LNCaP clone FGC (cell line): ENCODE results near the gene GK.
A peak's percentile ranks its signal among the peaks of the same experiment; 100 is the strongest.

Source experiments
- DNase-seq: peaks from one replicate; pipeline ENCODE4 v3.0.0-alpha.2; 2011; ENCODE audit warnings: low read depth
- H3K4me3 ChIP-seq: 2 replicates; pipeline ENCODE4 v1.5.1; 2011; ENCODE audit warnings: mild to moderate bottlenecking, low read depth, low read length, control low read depth
- TF ChIP-seq, protein P1 (sequence below): IDR thresholded peaks from 2 replicates; pipeline ENCODE4 v1.5.1; 2012; ENCODE audit warnings: mild to moderate bottlenecking; ENCODE audit not compliant: control insufficient read depth, insufficient read depth; ENCODE audit errors: extremely low read depth

Gene GK

DNA sequence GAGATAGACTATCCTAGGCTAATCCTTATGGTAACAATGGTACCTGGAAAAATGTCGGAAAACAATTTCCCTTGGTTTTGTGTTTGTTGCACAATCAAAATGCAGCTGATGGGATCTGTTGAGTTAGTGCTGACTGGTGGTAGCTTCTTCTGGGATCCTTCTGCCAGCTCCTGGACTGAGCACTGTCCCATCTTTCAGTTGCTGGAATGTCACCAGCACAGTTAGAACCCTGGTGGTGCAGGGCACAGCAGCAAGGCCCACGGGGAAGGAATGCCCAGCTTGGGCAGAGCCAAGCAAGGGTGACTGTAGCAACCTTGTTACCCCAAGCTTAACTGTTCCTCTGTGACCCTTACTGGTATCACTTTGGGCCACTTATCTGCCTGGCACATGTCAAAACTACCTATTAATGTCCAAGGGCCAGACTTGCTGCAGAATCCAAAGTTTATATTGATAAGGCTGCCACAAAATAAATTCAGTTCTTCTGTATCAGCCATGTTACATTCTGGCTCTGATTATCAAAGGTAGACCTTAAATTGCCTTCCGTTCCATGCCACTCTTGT is 53.1 kb downstream of the GK start:
- TF ChIP-seq, protein P1, sequence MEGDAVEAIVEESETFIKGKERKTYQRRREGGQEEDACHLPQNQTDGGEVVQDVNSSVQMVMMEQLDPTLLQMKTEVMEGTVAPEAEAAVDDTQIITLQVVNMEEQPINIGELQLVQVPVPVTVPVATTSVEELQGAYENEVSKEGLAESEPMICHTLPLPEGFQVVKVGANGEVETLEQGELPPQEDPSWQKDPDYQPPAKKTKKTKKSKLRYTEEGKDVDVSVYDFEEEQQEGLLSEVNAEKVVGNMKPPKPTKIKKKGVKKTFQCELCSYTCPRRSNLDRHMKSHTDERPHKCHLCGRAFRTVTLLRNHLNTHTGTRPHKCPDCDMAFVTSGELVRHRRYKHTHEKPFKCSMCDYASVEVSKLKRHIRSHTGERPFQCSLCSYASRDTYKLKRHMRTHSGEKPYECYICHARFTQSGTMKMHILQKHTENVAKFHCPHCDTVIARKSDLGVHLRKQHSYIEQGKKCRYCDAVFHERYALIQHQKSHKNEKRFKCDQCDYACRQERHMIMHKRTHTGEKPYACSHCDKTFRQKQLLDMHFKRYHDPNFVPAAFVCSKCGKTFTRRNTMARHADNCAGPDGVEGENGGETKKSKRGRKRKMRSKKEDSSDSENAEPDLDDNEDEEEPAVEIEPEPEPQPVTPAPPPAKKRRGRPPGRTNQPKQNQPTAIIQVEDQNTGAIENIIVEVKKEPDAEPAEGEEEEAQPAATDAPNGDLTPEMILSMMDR = no peak
- no peak overlapping the region for H3K4me3 ChIP-seq
- DNase-seq = no peak

DNA sequence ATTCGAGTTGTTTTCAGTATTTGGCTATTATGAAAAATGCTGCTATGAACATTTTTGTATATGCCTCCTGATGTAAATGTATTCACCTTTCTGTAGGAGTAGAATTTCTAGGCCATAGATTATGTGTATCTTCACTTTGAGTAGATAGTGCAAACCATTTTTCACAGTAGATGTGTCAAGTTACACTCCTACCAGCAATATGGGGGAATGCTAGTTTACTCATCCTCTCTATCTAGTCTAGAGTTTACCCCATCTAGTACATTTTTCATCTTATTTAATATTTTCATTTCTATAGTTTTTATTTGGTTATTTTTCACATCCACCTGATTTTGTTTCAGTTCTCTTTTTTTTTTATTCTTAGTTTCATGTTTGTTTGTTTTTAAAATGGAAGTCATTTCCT is 59.0 kb downstream of the GK start:
- TF ChIP-seq, protein P1 = no peak
- DNase-seq = no peak
- H3K4me3 ChIP-seq = no peak overlapping the region

DNA sequence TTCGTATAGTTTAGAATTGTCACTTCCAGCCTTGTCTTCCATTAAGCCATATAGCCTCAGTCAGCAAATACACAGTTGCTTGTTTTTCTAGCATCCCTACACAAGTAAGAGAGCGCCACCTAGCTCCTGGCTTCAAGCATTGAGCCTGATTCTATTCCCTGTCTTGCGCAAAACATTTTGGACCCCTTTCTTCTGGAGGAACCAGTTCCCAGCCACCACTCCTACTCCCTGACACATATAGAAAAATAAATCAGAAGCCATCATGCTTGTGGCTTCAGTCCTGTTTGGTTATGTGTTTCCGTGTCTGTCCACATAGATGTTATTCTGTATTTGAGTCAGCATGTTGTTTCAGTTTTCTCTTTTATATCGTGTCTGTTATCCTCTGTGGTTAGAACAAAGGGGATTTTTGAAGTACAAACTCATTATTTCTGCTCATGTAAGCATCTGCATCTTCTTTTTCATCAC is 59.9 kb downstream of the GK start:
- peak; percentile 19 for DNase-seq
- no peak overlapping the region for H3K4me3 ChIP-seq
- TF ChIP-seq, protein P1 = peak; percentile 69

DNA sequence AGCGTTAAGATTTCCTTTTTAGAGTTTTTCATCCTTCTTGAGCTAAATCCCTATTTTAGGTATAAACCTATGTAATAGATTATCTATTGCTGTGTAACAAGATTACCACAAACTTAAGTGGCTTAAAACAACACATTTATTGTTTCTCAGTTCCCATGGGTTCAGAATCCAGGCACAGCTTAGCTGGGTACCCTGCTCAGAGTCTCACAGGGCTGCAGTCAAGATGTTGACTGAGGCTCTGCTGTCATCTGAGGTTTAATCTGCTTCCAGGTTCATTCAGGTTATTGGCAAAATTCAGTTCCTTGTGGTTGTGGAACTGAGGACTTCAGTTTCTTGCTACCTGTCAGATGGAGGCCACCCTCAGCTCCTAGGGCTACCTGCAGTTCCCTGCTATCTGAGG is 60.9 kb downstream of the GK start:
- DNase-seq = no peak
- TF ChIP-seq, protein P1 = no peak
- no peak overlapping the region for H3K4me3 ChIP-seq

DNA sequence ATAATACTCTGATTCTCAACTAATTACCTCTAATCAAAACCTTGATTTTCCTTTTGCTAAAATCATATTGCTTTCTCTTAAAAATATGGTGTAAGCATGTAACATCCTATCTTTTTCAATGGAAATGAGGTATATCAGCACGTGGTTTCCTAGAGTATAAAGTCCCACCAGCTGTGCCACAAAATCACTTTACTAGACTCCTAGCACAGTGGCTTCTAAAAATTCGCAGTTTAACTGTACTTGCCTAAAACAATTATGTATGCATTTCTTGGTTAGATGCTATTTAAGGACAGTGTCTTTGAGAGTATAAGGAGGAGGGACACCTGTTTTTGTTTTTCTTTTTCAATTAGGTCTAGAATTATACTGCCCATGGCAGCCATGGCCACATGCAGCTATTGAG is 62.8 kb downstream of the GK start:
- H3K4me3 ChIP-seq = no peak overlapping the region
- no peak for DNase-seq
- TF ChIP-seq, protein P1 = no peak

DNA sequence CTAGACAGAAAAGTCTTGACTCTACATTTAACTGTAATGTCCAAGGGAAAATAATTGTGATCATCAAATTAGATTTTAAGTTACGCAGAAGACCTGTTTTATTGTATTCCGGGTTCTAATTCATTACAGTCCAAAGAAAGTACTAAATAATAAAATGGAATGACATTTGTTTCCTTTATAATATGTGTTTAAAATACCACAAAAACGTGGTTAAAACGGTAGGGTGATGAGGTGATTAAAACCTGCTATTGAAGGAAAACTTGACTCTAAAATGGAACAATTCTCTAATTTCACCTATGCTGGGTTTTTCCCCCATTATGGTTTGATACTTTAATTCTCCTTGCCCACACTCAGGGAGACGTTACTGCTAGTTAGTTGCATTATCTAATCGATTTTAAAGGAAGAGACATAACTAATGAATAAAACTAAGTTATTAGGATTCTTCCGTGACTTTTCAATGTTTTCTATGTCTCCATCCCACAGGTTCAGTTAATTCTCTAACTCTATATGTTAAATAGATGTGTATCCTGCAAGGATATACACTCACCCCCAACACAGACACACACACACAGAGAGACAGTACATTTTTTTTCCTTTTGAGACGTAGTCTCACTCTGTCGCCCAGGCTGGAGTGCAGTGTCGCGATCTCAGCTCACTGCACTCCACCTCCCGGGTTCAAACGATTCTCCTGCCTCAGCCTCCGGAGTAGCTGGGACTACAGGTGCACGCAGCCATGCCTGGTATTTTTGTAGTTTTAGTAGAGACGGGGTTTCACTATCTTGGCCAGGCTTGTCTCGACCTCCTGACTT is 80.8 kb downstream of the GK start:
- no peak for DNase-seq
- no peak overlapping the region for H3K4me3 ChIP-seq
- TF ChIP-seq, protein P1 = no peak
